Activated B cell treated with CpG ODN at 0.5 μM for 24 hours (primary cell): ENCODE data around the gene EP400. TPM values are rescaled to one million over a fixed set of nuclear protein-coding genes. Genes with fewer than 3 reads are reported as not detected.

Experiments used
- ATAC-seq: fragments of 200-7000 bp; cut with Tn5 transposase; one replicate; pipeline ENCODE4 v1.10.0; 2021; ENCODE audit warnings: low read depth, mild to moderate bottlenecking, moderate library complexity
- CTCF ChIA-PET: fragments of 350-600 bp; sonication (Branson Sonifier 250); formaldehyde crosslinking; loops from one replicate; lab custom pipeline; 2021; ENCODE audit warnings: antibody characterized with exemption; lab: Charles Lee
- POLR2A ChIA-PET: fragments of 350-600 bp; sonication (Branson Sonifier 250); formaldehyde crosslinking; loops from one replicate; lab custom pipeline; 2021; ENCODE audit warnings: antibody characterized with exemption; lab: Charles Lee
- DNase-seq: peaks from one replicate; pipeline ENCODE4 v3.0.0; 2022
- H3K27ac Mint-ChIP-seq: one replicate; pipeline ENCODE4 v1.8.0; 2020; ENCODE audit warnings: mixed read lengths
- H3K27me3 Mint-ChIP-seq: one replicate; pipeline ENCODE4 v1.8.0; 2021; ENCODE audit warnings: mixed read lengths
- H3K36me3 Mint-ChIP-seq: one replicate; pipeline ENCODE4 v1.8.0; 2021; ENCODE audit warnings: low read depth, mixed read lengths
- H3K4me1 Mint-ChIP-seq: one replicate; pipeline ENCODE4 v1.8.0; 2021; ENCODE audit warnings: mixed read lengths
- H3K4me3 Mint-ChIP-seq: one replicate; pipeline ENCODE4 v1.8.0; 2020; ENCODE audit warnings: mild to moderate bottlenecking, mixed read lengths
- H3K9me3 Mint-ChIP-seq: one replicate; pipeline ENCODE4 v1.8.0; 2020; ENCODE audit warnings: mixed read lengths
- CTCF ChIP-seq: fragments of 200-600 bp; IDR thresholded peaks from one replicate; pipeline ENCODE4 v1.8.0; 2022; ENCODE audit warnings: antibody characterized with exemption, mild to moderate bottlenecking
- intact Hi-C: fragments of 100-400 bp; cut with micrococcal nuclease; formaldehyde crosslinking; loops from one replicate; pipeline ENCODE4 v1.15.1; 2024
- total RNA-seq: library from RNA; stranded (reverse); gene quantifications from 2 replicates; pipeline ENCODE4 v1.2.3, GENCODE V29; 2022

The EP400 gene
- total RNA-seq, 1 donor from 2014 or later = 65.6 TPM

GRCh38 chr12:131994589-131994988 lies 44.8 kb downstream of the EP400 start:
- no peak for TF ChIP-seq CTCF
- ATAC-seq = no peak
- no peak overlapping the region for H3K4me3 Mint-ChIP-seq
- H3K9me3 Mint-ChIP-seq = no peaks in the 10 kb centered on the region
- peaks cover 77% of the 10 kb centered on the region for H3K36me3 Mint-ChIP-seq
- H3K27me3 Mint-ChIP-seq = no peaks in the 10 kb centered on the region
- no peak for DNase-seq
- intact Hi-C loops = no loop called here
- H3K4me1 Mint-ChIP-seq = no peaks in the 10 kb centered on the region
- ChIA-PET POLR2A (no interaction called here), CTCF (no interaction called here)
- no peak overlapping the region for H3K27ac Mint-ChIP-seq

GRCh38 chr12:132000286-132000872 lies 50.6 kb downstream of the EP400 start:
- DNase-seq (no peak), ATAC-seq (no peak)
- H3K27me3 Mint-ChIP-seq = no peaks in the 10 kb centered on the region
- TF ChIP-seq CTCF = no peak
- intact Hi-C loops = loop anchor here (2.0 kb wide), 3 partner anchors 392 to 1084 kb away; no protein-coding TSS in a partner anchor
- H3K4me3 Mint-ChIP-seq = no peak overlapping the region
- H3K36me3 Mint-ChIP-seq = peaks cover 56% of the 10 kb centered on the region
- ChIA-PET POLR2A (interaction anchor here (0.6 kb wide), 1 partner anchor 51 kb away, joined by 5 read pairs; the partner anchor contains the start of gene EP400), CTCF (interaction anchor here (1.4 kb wide), 1 partner anchor 149 kb away, joined by 4 read pairs; no protein-coding TSS in a partner anchor)
- no peaks in the 10 kb centered on the region for H3K9me3 Mint-ChIP-seq
- no peaks in the 10 kb centered on the region for H3K4me1 Mint-ChIP-seq
- H3K27ac Mint-ChIP-seq = no peak overlapping the region

GRCh38 chr12:132003846-132004245 lies 54.1 kb downstream of the EP400 start:
- H3K9me3 Mint-ChIP-seq = no peaks in the 10 kb centered on the region
- H3K27me3 Mint-ChIP-seq = no peaks in the 10 kb centered on the region
- intact Hi-C loops = no loop called here
- TF ChIP-seq CTCF = no peak
- H3K27ac Mint-ChIP-seq = no peak overlapping the region
- DNase-seq = no peak
- no peak for ATAC-seq
- no peak overlapping the region for H3K4me3 Mint-ChIP-seq
- ChIA-PET CTCF (no interaction called here), POLR2A (no interaction called here)
- H3K36me3 Mint-ChIP-seq = peaks cover 72% of the 10 kb centered on the region
- no peaks in the 10 kb centered on the region for H3K4me1 Mint-ChIP-seq

- intact Hi-C loops = no loop called here
- Mint-ChIP-seq H3K4me1 (no peaks in the 10 kb centered on the region), H3K27me3 (no peaks in the 10 kb centered on the region), H3K27ac (no peak overlapping the region), H3K36me3 (peaks cover 69% of the 10 kb centered on the region), H3K4me3 (no peak overlapping the region), H3K9me3 (no peaks in the 10 kb centered on the region)
- ChIA-PET POLR2A (no interaction called here), CTCF (no interaction called here)
- no peak for TF ChIP-seq CTCF
- DNase-seq = no peak
- ATAC-seq = no peak
Observed at GRCh38 chr12:132004946-132005345, 55.2 kb downstream of the EP400 start.

- Mint-ChIP-seq H3K36me3 (peaks cover 70% of the 10 kb centered on the region), H3K4me3 (no peak overlapping the region), H3K27me3 (no peaks in the 10 kb centered on the region), H3K9me3 (no peaks in the 10 kb centered on the region), H3K27ac (no peak overlapping the region), H3K4me1 (no peaks in the 10 kb centered on the region)
- ATAC-seq (no peak), DNase-seq (no peak)
- ChIA-PET POLR2A (no interaction called here), CTCF (no interaction called here)
- TF ChIP-seq CTCF = no peak
- intact Hi-C loops = no loop called here
Observed at GRCh38 chr12:132006056-132006680, 56.4 kb downstream of the EP400 start.
